Breast epithelium (tissue), 3 donors: ENCODE results near the gene SNTA1.

Experiments used
- POLR2A ChIP-seq: fragments of 450-650 bp; IDR thresholded peaks from one replicate; pipeline ENCODE4 v1.6.1; 2016; ENCODE audit warnings: antibody characterized with exemption, mild to moderate bottlenecking, moderate library complexity
- TF ChIP-seq, protein P1 (sequence below), 3 donors: fragments of 450-650 bp; IDR thresholded peaks; one replicate each; pipeline ENCODE4 v1.5.1; 2016 to 2017; ENCODE audit warnings: antibody characterized with exemption in 3 of 3, mild to moderate bottlenecking in 3 of 3, moderate library complexity in 3 of 3

GRCh38 chr20:33386673-33387072, 56.9 kb downstream of the SNTA1 start:
- TF ChIP-seq POLR2A = no peak
- TF ChIP-seq, protein P1, sequence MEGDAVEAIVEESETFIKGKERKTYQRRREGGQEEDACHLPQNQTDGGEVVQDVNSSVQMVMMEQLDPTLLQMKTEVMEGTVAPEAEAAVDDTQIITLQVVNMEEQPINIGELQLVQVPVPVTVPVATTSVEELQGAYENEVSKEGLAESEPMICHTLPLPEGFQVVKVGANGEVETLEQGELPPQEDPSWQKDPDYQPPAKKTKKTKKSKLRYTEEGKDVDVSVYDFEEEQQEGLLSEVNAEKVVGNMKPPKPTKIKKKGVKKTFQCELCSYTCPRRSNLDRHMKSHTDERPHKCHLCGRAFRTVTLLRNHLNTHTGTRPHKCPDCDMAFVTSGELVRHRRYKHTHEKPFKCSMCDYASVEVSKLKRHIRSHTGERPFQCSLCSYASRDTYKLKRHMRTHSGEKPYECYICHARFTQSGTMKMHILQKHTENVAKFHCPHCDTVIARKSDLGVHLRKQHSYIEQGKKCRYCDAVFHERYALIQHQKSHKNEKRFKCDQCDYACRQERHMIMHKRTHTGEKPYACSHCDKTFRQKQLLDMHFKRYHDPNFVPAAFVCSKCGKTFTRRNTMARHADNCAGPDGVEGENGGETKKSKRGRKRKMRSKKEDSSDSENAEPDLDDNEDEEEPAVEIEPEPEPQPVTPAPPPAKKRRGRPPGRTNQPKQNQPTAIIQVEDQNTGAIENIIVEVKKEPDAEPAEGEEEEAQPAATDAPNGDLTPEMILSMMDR (IDR thresholded peaks at IDR 0.05) = no peak
